ENCODE results near the gene KLC3. TPM values are rescaled to one million over a fixed set of nuclear protein-coding genes. Genes with fewer than 3 reads are reported as not detected.

KLC3 gene
- total RNA-seq, 1 experiment from 2014 or later: 0.49 TPM

GRCh38 chr19:45380107-45380506, 39.6 kb downstream of the KLC3 start:
- Histone ChIP-seq H3K9me3 (ENCODE audit: control insufficient read depth, insufficient read depth, low read depth, low read length) (no peaks in the 10 kb centered on the region), H3K27ac (ENCODE audit: low read length) (no peak overlapping the region), H3K27me3 (ENCODE audit: control insufficient read depth, insufficient read depth, low read length) (no peaks in the 10 kb centered on the region), H3K36me3 (ENCODE audit: control insufficient read depth, insufficient read depth, low read length) (no peaks in the 10 kb centered on the region), H3K4me1 (ENCODE audit: control insufficient read depth, insufficient read depth, low read length) (peaks cover 5% of the 10 kb centered on the region; the same call in 1 of the 2 replicates), H3K4me3 (ENCODE audit: low read depth in 2 of 2, low read length in 2 of 2) (no peak overlapping the region)
- in situ Hi-C loops (cut with HindIII; ENCODE audit: low pct_unique_long_range_greater_than_20kb, low sequenced_read_pairs): no loop called here
- BruUV-seq (replicated peaks): no TSS peak
- no peak for DNase-seq (ENCODE audit: low read depth, low spot score)
- TF ChIP-seq TCF7L2 (IDR thresholded peaks at IDR 0.05; ENCODE audit: low read depth, low read length) (no peak), CTCF (IDR thresholded peaks at IDR 0.05) (no peak), REST (IDR thresholded peaks at IDR 0.05; ENCODE audit: insufficient read depth in 1 of 2, low read depth in 2 of 2, low read length in 1 of 2) (no peak)
- no peak for ATAC-seq
- ChIA-PET POLR2A (no interaction called here), CTCF (no interaction called here)
- intact Hi-C loops (cut with micrococcal nuclease; ENCODE audit: unreplicated experiment): no loop called here

DNA sequence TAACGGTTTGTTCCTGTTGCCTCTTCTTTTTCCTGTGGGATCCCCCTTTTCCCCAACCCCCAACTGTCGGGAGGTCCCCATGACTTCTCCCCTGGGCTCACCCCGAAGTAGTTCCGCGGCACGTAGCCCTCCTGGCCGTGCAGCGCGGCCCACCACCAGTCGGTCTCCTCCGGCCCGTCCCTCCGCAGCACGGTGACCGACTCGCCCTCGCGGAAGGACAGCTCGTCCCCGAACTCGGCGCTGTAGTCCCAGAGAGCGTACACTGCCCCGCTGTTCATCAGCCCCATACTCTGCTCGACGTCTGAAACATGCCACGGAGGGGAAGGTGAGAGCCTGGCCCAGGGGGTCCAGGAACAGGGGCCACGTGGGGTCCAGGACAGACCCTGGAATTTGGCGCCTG, 41.9 kb downstream of the KLC3 start:
- POLR2A ChIA-PET: no interaction called here

More for the DNA sequence above, 41.9 kb downstream of the KLC3 start:
- no peaks in the 10 kb centered on the region for H3K4me1 ChIP-seq (ENCODE audit: control insufficient read depth, insufficient read depth, low read length)
- no peaks in the 10 kb centered on the region for H3K9me3 ChIP-seq (ENCODE audit: control insufficient read depth, insufficient read depth, low read depth, low read length)
- no peaks in the 10 kb centered on the region for H3K27me3 ChIP-seq (ENCODE audit: control insufficient read depth, insufficient read depth, low read length)
- H3K36me3 ChIP-seq (ENCODE audit: control insufficient read depth, insufficient read depth, low read length): no peaks in the 10 kb centered on the region
- intact Hi-C loops (cut with micrococcal nuclease; ENCODE audit: unreplicated experiment) (no loop called here), in situ Hi-C loops (cut with HindIII; ENCODE audit: low pct_unique_long_range_greater_than_20kb, low sequenced_read_pairs) (no loop called here)
- TF ChIP-seq REST (IDR thresholded peaks at IDR 0.05; ENCODE audit: insufficient read depth in 1 of 2, low read depth in 2 of 2, low read length in 1 of 2) (no peak), SIN3A (IDR thresholded peaks at IDR 0.05; ENCODE audit: borderline replicate concordance, insufficient read depth, low read depth, low read length) (no peak), POLR2AphosphoS5 (IDR thresholded peaks at IDR 0.05; ENCODE audit: low read depth, low read length) (no peak), CTCF (IDR thresholded peaks at IDR 0.05) (no peak), TCF7L2 (IDR thresholded peaks at IDR 0.05; ENCODE audit: low read depth, low read length) (no peak)
- no TSS peak for BruUV-seq (replicated peaks)
- H3K27ac ChIP-seq (ENCODE audit: low read length): no peak overlapping the region
- CTCF ChIA-PET: interaction anchor here (0.6 kb wide), 1 partner anchor 9 kb away, joined by 8 read pairs; no protein-coding TSS in a partner anchor
- no peak overlapping the region for H3K4me3 ChIP-seq (ENCODE audit: low read depth in 2 of 2, low read length in 2 of 2)
- ATAC-seq: no peak
- no peak for DNase-seq (ENCODE audit: low read depth, low spot score)

Measured in Panc1 (cell line).